ENCODE results near the gene RGS14.

- TF ChIP-seq POLR2AphosphoS5 (IDR thresholded peaks at IDR 0.05; ENCODE audit: borderline replicate concordance, low read depth, low read length) (no peak), EZH2 (IDR thresholded peaks at IDR 0.05) (no peak)
Observed at GRCh38 chr5:177319913-177320588, 37.7 kb upstream of the RGS14 start.
